Fibroblast of the aortic adventitia (primary cell): ENCODE measurements around the gene RHO. TPM values are rescaled to one million over a fixed set of nuclear protein-coding genes. Genes with fewer than 3 reads are reported as not detected.

Experiments
- DNase-seq: peaks from one replicate; pipeline ENCODE4 v3.0.0-alpha.2; 2010; ENCODE audit warnings: low read depth
- H3K4me3 ChIP-seq: 2 replicates; pipeline ENCODE4 v1.5.1; 2011; ENCODE audit warnings: low read depth, mild to moderate bottlenecking, control low read depth, low read length, moderate library complexity
- total RNA-seq: library from RNA; depleted of rRNA; stranded (reverse); fragments of >200 nt; gene quantifications from 2 replicates; pipeline ENCODE4 v1.2.3, GENCODE V29; 2012; ENCODE audit warnings: low replicate concordance
- TF ChIP-seq, protein P1 (sequence below): IDR thresholded peaks from 2 replicates; pipeline ENCODE4 v1.5.1; 2011; ENCODE audit warnings: mild to moderate bottlenecking, low read length, control low read depth, inconsistent platforms; ENCODE audit not compliant: insufficient read depth

RHO gene
- total RNA-seq, 1 donor, result not detected

DNA sequence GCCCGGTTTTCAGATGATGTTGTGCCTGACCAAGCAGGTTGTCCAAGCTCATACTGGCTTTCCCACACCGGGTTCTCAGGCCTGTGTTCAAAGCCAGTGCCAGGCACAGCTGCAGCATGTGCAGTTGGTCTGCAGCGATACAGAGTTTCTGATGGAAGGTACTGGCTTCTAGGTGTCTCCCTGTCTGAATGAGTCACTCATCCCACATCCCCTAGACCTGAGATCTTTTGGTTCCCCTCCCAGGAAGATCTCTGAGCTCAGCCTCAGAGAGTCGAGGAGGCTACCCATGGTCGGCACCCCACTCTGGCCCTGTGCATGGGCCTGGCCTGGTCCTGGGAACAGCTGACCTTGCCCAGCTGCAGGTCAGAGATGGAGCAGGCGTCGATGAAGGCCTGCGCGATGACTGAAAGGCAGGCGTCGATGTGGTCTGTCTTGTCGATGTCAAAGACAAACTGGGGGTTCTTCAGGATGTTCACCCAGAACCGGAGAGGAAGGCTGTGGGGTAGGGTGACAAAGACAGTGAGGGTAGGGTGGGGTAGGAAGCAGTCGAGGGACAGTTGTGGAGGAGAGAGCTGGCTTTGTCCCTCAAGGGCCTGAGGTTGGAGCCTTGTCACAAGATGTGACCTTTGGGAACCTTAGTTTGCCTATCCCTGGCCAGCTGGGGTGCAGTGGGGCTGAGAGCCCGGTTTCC lies 29.8 kb downstream of the RHO start:
- TF ChIP-seq, protein P1, sequence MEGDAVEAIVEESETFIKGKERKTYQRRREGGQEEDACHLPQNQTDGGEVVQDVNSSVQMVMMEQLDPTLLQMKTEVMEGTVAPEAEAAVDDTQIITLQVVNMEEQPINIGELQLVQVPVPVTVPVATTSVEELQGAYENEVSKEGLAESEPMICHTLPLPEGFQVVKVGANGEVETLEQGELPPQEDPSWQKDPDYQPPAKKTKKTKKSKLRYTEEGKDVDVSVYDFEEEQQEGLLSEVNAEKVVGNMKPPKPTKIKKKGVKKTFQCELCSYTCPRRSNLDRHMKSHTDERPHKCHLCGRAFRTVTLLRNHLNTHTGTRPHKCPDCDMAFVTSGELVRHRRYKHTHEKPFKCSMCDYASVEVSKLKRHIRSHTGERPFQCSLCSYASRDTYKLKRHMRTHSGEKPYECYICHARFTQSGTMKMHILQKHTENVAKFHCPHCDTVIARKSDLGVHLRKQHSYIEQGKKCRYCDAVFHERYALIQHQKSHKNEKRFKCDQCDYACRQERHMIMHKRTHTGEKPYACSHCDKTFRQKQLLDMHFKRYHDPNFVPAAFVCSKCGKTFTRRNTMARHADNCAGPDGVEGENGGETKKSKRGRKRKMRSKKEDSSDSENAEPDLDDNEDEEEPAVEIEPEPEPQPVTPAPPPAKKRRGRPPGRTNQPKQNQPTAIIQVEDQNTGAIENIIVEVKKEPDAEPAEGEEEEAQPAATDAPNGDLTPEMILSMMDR, result no peak
- no peak for DNase-seq
- no peak overlapping the region for H3K4me3 ChIP-seq

DNA sequence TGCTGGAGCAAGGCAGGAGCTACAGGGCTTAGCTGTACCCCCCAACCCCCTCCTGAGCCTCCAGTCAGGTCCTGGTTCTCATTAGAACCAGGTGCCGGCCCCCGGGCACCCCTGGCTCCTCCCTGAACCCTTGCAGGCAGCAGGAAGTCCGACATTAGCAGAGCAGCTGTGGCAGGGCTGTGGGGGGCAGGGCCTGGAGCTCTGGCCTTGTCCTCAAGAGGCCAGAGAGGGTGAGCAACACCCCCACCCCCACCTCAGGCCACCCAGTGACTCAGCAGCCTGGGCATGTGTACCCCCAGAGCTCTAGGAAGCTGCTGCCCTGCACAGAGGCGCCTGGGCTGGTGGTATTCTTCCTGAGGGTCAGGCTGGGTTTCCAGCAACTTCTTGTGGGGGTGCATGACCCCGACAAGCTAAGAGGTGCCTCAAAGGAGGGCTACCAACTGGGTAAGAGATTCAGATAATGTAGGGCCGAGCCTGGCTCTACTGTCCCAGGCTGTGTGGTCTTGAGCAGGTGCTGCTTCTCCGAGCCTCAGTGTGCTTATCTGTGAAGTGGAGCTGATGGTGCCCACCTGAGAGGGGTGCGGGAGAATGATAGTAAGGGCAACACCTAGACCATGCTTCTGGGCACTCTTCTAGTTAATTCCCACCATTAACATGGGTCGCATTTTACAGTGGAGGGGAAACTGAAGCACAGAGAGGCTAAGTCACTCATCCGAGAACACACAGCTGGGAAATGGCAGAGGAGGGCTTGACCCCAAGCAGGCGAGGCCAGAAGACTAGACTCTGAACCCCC lies 30.5 kb downstream of the RHO start:
- DNase-seq, result peak; percentile 51
- no peak overlapping the region for H3K4me3 ChIP-seq
- TF ChIP-seq, protein P1, result no peak

DNA sequence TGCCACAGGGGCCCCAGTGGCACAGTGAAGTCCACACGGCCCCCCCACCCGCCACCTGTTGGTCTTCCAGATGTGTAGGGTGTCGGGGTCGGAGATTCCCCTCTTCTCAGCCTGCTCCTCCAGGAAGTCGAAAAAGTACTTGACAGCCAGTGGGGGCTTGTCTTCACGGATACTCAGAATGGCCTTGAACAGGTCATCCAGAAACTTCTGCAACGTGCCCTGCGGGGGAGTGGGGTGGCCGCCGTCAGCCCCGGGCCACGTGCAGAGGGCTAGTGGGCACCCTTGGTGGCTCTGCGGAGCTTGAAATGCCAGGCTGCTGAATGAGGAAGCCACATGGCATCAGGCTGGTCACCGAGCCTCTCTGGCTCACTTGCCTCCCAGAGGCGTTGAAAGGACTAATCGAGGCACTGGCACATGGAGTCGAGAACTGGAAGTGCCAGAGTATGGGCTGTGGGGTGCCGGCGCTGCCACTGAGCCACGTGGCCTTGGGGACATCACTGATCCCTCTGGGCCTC lies 31.2 kb downstream of the RHO start:
- no peak overlapping the region for H3K4me3 ChIP-seq

DNA sequence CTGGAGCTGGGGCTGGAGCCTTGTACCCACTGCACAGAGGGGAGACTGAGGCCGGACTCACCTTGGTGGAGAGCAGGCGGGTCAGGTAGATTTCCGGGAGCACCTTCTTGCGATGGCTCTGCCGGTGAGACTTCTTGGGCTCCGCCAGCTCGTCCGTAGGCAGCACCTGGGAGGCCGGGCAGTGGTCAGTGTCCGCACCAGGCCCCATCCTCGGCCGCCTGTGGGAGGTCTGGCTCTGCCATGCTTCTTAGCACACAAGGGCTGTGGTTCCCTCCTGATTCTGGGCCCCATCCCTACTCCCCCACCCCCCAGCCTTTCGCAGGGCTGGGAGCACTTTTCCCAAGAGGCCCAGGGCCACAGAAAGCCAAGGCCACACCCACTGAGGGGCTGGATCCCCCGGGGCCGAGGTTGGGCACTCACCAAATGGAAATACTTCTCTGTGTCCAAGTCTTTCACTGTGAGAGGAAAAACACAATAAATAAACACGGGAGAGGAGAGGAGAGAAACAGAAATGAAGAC lies 31.9 kb downstream of the RHO start:
- DNase-seq, result peak; percentile 76
- TF ChIP-seq, protein P1, result no peak
- H3K4me3 ChIP-seq, result no peak overlapping the region

More for the DNA sequence above, 31.2 kb downstream of the RHO start:
- TF ChIP-seq, protein P1, result no peak
- no peak for DNase-seq

DNA sequence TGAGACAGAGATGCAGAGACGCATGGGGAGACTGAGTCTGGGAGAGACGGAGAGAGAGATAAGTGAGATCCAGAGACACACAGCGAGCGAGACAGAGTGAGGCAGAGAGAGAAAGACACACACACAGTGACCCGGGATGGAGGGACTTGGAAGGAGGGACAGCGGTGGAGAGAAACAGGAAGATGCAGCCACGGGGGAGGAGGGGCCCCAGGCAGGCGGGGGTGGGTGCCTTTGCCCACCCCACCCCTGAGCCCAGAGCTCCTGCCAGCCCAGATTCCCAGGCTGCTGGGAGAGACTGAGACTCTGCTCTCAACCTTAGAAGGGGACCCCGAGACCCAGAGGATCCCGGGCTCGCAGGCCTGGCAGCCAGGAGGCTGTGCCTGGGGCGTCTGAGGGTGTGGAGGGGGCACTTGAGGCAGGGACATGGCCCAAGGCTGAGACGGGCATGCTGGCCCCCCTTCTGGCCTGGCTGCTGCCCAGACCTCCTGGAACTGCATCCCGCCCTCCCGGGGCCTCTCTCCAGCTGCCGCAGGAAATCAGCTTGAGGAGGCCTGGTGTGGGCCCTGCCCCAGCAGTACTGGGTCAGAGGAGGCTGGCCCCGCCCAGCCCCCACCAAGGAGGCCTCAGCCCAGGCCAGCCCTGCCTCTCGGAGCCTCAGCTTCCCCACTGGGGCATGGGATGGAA lies 32.6 kb downstream of the RHO start:
- TF ChIP-seq, protein P1, result no peak

DNA sequence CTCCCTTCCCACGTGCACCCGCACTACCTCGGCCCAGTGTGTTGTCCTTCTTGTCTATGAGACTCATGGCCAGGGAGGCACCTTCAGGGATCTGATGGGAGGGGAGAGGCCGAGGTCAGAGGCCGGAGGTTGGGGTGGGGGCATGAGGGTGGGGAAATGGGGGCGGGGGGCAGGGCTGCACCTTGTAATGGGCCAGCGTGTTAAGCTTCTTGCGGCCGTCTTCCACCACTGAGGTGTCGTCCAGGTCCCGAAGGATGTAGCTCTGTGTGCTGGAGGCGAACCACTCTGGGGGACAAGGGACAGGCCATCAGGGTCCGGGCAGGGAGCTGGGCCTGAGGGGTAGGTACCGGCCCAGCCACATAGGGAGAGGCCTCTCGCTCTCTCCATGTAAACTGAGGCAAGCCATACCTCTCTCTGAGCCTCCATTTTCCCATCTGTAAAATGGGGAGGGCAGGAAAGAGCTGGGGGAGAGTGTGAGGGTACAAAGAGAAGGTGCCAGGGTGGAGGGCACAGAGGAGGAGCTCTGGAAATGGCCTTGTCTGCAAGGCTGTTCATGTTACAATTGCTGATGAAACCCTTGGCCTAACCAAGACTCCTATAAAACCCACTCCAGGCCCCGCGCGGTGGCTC lies 33.3 kb downstream of the RHO start:
- no peak for DNase-seq
- TF ChIP-seq, protein P1, result no peak
- H3K4me3 ChIP-seq, result no peak overlapping the region

More for the DNA sequence above, 32.6 kb downstream of the RHO start:
- peak overlapping the region; percentile 39 for H3K4me3 ChIP-seq
- DNase-seq, result peak; percentile 84
